GM21367 (cell line): ENCODE data around the gene NAGPA.
"Not testable (repeated sequence)": the region's sequence is repeated elsewhere in the genome, so short reads cannot be mapped to it uniquely, and the experiment has no call there.

Experiments
- ATAC-seq: cut with Tn5 transposase; IDR thresholded peaks from one replicate; pipeline ENCODE4 v1.9.1; 2021; ENCODE audit not compliant: unreplicated experiment

NAGPA gene

GRCh38 chr16:5062790-5063765, 29.3 kb upstream of the NAGPA start:
- no peak for ATAC-seq

- no peak for ATAC-seq
Observed at GRCh38 chr16:5062051-5062450, 28.3 kb upstream of the NAGPA start.

DNA sequence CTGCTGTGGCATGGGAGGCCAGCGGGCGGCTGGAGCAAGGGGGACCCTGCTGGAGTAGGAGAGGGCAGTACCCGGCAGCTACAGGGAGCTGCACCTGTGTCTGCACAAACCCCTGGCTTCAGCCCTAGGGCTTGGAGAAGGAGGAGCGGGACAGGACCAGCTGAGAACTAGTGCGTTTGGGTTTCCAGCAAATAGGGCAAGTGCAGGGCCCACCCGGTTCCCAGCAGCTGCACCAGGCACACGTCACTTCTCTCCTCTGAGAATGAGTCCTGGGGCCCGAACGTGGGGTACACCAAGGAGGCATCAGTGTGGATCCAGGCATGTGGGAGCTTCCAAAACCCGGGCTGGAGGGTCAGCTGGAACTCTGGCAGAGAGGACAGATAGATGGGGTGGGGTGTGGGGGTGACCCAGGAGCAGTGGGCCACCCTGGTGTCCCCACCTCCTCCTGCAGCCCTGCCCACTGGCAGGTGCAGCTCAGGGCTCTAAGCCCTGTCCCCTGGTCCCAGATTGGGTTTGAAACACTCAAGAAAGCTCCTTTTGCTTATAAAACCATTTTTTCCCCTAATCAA, 26.4 kb upstream of the NAGPA start:
- no peak for ATAC-seq

DNA sequence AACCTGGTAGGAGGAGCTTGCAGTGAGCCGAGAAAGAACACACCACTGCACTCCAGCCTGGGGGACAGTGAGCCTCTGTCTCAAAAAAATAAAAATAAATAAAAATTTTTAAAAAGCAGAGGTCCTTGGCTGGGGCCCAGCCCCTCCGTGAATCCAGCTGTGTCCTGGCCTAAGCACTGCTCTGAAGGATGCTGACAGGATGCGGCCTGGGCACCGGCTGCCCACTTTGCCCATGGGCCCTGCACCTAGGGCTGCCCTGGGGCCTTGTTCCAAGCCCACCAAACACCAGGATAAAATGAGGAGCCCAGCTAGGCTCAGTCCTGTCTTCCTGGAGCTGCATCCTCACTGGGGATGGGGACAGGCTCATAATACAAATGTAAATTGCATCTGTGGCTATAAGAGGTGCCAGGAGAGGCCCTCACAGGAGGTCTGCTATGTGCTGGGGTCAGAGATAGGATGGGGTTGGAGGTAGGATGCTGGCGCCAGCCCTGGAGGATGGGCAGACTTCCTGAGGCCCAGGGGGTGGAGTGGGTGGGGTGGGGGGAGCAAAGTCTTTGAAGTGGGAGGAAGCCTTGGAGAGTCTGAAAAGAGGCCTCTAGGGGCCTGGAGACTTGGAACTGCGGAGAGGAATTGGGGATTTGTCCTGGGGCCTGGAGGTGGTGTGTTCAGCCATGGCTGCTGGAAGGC, 25.8 kb upstream of the NAGPA start:
- ATAC-seq: no peak

- ATAC-seq: no peak
Observed at GRCh38 chr16:5058476-5058875, 24.7 kb upstream of the NAGPA start.

- ATAC-seq: no peak
Observed at GRCh38 chr16:5056352-5056751, 22.6 kb upstream of the NAGPA start.

DNA sequence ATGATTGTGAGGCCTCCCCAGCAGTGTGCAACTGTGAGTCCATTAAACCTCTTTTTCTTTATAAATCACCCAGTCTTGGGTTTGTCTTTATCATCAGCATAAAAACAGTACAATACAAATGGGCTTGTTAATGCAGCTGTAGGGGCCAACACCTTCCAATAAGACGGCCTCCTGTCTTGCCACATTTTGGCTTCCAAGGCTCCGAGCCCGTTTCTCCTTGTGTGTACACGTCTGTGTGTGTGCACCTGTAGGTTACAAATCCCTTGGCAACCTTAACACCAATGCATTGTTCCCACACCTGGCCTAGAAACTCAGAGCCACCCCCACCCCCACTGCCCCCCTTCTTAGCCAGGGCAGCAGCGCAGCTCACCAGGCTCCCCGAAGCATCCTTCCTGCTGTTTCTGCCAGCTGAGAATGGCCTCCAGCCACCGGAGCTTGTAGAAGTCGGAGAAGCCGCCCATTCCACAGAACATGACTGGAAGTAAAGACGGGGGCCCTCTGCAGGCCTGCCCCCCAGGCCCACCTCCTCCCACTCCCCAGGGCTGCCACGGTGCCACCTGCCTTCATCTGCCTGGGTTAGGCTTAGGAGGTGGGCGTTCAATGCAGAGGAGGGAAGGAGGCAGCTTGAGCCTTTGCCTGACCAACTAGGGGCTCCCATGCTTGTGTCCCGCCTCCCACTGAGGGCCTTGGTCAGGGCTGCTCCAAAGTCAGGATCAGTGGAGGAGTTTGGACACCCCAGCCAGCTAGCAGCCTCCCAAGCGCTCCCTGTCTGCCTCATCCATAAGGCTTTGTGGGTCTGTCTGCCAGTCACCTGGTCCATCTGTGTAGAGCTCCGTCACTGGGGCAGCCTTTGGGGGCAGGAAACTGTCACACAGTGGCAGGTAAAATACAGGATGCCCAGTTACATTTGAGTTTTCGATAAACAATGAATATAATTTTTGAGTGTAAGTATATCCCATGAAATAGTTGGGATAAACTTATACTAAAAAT, 21.4 kb upstream of the NAGPA start:
- ATAC-seq: no peak

- no peak for ATAC-seq
Observed at GRCh38 chr16:5046914-5047313, 13.2 kb upstream of the NAGPA start.

DNA sequence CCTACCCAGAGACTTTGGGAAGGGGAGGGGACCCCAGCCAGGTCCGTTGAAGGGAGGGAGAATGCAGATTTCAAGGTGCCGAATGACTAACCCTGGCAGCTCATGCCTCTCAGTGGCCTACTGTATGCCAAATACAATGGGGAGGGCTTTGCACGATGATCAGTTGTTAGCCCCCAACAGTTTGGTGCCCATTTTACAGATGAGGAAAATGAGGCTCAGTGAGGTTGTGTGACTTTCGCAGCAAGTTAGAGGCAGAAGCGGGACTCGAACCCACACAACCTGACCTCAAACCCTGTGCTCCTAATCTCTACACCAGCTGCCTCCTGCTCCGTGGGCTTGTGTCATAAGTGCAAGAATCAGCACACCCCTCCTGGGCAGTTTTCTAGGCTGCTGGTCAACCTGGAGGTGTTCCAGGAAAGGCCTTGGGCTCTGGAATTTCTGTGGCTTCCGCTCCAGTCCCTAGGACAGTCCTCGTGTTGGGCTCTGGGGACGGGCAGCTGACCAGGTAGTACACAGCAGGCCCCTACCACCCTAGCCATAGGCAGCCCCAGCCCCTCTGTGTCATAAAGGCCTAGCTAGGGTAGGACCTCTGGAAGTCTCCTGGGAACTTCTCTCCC, 11.9 kb upstream of the NAGPA start:
- no peak for ATAC-seq

DNA sequence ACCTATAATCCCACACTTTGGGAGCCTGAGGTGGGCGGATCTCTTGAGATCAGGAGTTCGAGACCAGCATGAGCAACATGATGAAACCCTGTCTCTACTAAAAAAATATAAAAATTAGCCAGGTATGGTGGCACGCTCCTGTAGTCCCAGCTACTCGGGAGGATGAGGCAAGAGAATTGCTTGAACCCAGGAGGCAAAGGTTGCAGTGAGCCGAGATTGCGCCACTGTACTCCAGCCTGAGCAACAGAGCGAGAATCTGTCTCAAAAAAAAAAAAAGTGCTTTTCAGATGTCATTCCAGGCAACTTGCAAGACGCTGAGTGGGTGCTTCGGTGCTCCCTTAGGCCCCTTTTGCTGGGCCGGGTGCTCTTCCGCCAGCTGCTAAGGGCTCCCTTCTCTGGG, 10.8 kb upstream of the NAGPA start:
- ATAC-seq: not testable (repeated sequence)

DNA sequence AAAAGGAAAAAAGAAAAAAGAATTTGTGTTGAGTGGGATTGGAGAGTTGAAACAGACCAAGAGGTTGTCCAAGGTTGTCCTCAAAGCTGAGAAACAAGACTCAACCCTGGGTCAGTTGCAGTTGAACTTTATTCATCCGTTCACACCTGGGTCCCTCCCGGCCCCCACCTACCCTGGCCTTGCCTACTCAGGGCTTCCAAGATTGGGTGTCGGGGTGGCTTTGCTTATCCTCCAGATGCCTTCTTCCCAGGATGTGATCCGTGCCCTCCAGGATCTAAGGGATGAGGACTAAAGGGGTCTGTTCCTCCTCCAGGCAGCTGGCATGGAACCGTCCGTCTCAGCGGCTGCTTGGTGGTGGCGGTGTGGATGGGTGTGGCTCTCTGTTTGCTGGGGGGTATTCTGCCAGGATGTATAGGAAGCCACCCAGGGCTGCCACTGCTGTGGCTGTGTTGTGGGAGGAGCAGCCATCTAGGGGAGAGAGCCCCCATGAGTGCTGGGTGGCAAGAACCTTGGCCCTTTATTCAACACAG, 10.3 kb upstream of the NAGPA start:
- ATAC-seq: no peak

GRCh38 chr16:5042574-5043171, 8.9 kb upstream of the NAGPA start:
- ATAC-seq: no peak

DNA sequence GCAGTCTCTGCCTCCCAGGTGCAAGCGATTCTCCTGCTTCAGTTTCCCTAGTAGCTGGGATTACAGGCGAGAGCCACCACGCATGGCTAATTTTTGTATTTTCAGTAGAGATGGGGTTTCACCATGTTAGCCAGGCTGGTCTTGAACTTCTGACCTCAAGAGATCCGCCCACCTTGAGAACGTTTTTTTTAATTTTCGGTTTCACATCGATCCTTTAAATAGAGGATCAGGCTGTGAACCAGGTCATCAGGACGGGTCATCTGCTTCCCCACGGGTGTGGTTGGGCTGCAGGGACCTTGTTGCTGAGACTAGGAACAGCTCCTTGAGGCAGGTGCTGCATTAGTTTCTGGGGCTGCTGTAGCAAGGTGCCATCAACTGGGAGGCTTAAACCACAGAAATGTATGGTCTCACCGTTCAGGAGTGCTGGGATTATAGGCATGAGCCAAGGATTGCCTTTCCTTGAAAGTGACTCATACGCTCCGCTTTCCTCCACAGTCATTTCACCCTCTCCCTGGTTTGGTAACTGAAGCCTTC, 7.9 kb upstream of the NAGPA start:
- no peak for ATAC-seq

- no peak for ATAC-seq
Observed at GRCh38 chr16:5040451-5040850, 6.7 kb upstream of the NAGPA start.

- ATAC-seq: no peak
Observed at GRCh38 chr16:5036228-5037156, 2.8 kb upstream of the NAGPA start.

- ATAC-seq: no peak
Observed at GRCh38 chr16:5035909-5036227, 2.1 kb upstream of the NAGPA start.

- ATAC-seq: no peak
Observed at GRCh38 chr16:5034167-5034523, 410 bp upstream of the NAGPA start.

DNA sequence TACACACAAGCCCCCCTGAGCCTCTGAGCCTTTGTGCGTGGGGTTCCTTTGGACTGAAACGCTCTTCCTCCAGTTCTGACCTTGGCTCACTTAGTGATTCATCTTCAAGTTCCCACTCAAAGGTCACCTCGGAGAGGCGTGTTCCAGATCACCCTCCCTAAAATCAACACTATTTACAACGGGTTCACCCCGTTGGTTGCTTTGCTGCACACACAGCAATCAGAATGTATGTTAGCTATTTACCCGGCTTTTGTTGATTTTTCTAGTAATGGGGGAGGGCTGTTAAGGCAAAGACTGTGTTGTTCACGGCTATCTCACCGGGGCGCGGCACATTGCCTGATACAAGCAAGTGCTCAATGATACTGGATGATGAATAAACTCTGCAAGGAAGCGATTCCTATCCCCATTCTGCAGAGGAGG, 977 bp downstream of the NAGPA start:
- no peak for ATAC-seq
